Panc1 (cell line): ENCODE data around the gene CACNA1G. TPM values are rescaled to one million over a fixed set of nuclear protein-coding genes. Genes with fewer than 3 reads are reported as not detected.

Experiments
- ATAC-seq: fragments of 200-7000 bp; cut with Tn5 transposase; 2 replicates; pipeline ENCODE4 v1.9.1; 2020; ENCODE audit warnings: mild to moderate bottlenecking, moderate library complexity
- BruUV-seq: library from RNA; stranded (reverse); fragments of 400-500 nt; replicated peaks from 2 replicates; lab custom pipeline; 2021; lab: Mats Ljungman, UMichigan
- CTCF ChIA-PET: fragments of 300-600 bp; sonication (Branson Sonifier 250); formaldehyde crosslinking; loops from one replicate; lab custom pipeline; 2022; ENCODE audit warnings: antibody characterized with exemption; lab: Charles Lee
- POLR2A ChIA-PET: fragments of 300-600 bp; sonication (Branson Sonifier 250); formaldehyde crosslinking; loops from one replicate; lab custom pipeline; 2022; ENCODE audit warnings: antibody characterized with exemption; lab: Charles Lee
- DNase-seq: peaks from one replicate; pipeline ENCODE4 v3.0.0-alpha.2; 2010; ENCODE audit warnings: low read depth, low spot score
- H3K27ac ChIP-seq: 2 replicates; pipeline ENCODE4 v1.5.1; 2011; ENCODE audit warnings: mild to moderate bottlenecking, low read length, inconsistent platforms
- H3K27me3 ChIP-seq: fragments of 200-500 bp; sonication (Bioruptor generic); 2 replicates; pipeline ENCODE4 v1.6.0; 2014; ENCODE audit warnings: low read length, inconsistent platforms; ENCODE audit not compliant: control insufficient read depth, insufficient read depth
- H3K36me3 ChIP-seq: fragments of 200-500 bp; sonication (Bioruptor generic); 2 replicates; pipeline ENCODE4 v1.5.1; 2014; ENCODE audit warnings: inconsistent platforms, mild to moderate bottlenecking, low read length, moderate library complexity; ENCODE audit not compliant: control insufficient read depth, insufficient read depth
- H3K4me1 ChIP-seq: 2 replicates; pipeline ENCODE4 v1.5.1; 2011; ENCODE audit warnings: inconsistent platforms, mild to moderate bottlenecking, low read length, moderate library complexity; ENCODE audit not compliant: control insufficient read depth, insufficient read depth
- H3K4me3 ChIP-seq, 2 experiments: 2 replicates each; pipeline ENCODE4 v1.5.1; 2011 to 2012; ENCODE audit warnings: low read depth in 2 of 2, low read length in 2 of 2, mild to moderate bottlenecking in 2 of 2, inconsistent platforms in 1 of 2, moderate library complexity in 1 of 2
- H3K9me3 ChIP-seq: fragments of 200-500 bp; sonication (Bioruptor generic); 2 replicates; pipeline ENCODE4 v1.5.1; 2014; ENCODE audit warnings: low read depth, mild to moderate bottlenecking, inconsistent platforms, low read length, moderate library complexity; ENCODE audit not compliant: control insufficient read depth, insufficient read depth
- POLR2AphosphoS5 ChIP-seq: IDR thresholded peaks from 2 replicates; pipeline ENCODE4 v1.6.1; 2012; ENCODE audit warnings: mild to moderate bottlenecking, low read depth, low read length, moderate library complexity
- SIN3A ChIP-seq: IDR thresholded peaks from 2 replicates; pipeline ENCODE4 v1.6.1; 2012; ENCODE audit warnings: low read depth, mild to moderate bottlenecking, low read length, moderate library complexity, borderline replicate concordance; ENCODE audit not compliant: insufficient read depth
- TCF7L2 ChIP-seq: IDR thresholded peaks from 2 replicates; pipeline ENCODE4 v1.6.1; 2011; ENCODE audit warnings: mild to moderate bottlenecking, low read depth, low read length, inconsistent platforms
- in situ Hi-C: cut with HindIII; loops from 2 replicates; pipeline ENCODE4 v1.10.0; 2016; ENCODE audit warnings: low sequenced_read_pairs, low pct_unique_long_range_greater_than_20kb
- intact Hi-C: fragments of 100-400 bp; cut with micrococcal nuclease; formaldehyde crosslinking; loops from one replicate; pipeline ENCODE4 v1.10.0; 2022; ENCODE audit not compliant: unreplicated experiment
- total RNA-seq: library from RNA; stranded (reverse); gene quantifications from one replicate; pipeline ENCODE4 v1.2.1, GENCODE V29; 2021; ENCODE audit not compliant: unreplicated experiment
- TF ChIP-seq, protein P1 (sequence below), 2 experiments: IDR thresholded peaks; 2 replicates each; pipeline ENCODE4 v1.6.1; 2011 to 2012; ENCODE audit warnings: low read depth in 2 of 2, control low read depth in 1 of 2, low read length in 1 of 2, mild to moderate bottlenecking in 1 of 2, moderate library complexity in 1 of 2; ENCODE audit not compliant: insufficient read depth in 1 of 2
- TF ChIP-seq, protein P2 (sequence below): fragments of 450-650 bp; IDR thresholded peaks from 2 replicates; pipeline ENCODE4 v1.5.1; 2017; ENCODE audit warnings: mild to moderate bottlenecking

CACNA1G gene
- total RNA-seq, 1 experiment from 2014 or later = 10.0 TPM

- intact Hi-C loops = no loop called here
- H3K36me3 ChIP-seq = no peaks in the 10 kb centered on the region
- no peaks in the 10 kb centered on the region for H3K9me3 ChIP-seq
- BruUV-seq = no TSS peak
- H3K27ac ChIP-seq = peak overlapping the region; percentile 95
- ChIA-PET POLR2A (interaction anchor here (0.6 kb wide), 2 partner anchors 63 to 97 kb away, joined by 3 read pairs; no protein-coding TSS in a partner anchor), CTCF (interaction anchor here (0.5 to 1.2 kb wide), 5 partner anchors 9 to 324 kb away, joined by 3 to 5 read pairs (median 3); partner anchors contain the start of gene TOB1)
- ATAC-seq = peak; percentile 89
- in situ Hi-C loops = no loop called here
- no peaks in the 10 kb centered on the region for H3K27me3 ChIP-seq
- H3K4me1 ChIP-seq = peaks cover 40% of the 10 kb centered on the region
- TF ChIP-seq, protein P1, sequence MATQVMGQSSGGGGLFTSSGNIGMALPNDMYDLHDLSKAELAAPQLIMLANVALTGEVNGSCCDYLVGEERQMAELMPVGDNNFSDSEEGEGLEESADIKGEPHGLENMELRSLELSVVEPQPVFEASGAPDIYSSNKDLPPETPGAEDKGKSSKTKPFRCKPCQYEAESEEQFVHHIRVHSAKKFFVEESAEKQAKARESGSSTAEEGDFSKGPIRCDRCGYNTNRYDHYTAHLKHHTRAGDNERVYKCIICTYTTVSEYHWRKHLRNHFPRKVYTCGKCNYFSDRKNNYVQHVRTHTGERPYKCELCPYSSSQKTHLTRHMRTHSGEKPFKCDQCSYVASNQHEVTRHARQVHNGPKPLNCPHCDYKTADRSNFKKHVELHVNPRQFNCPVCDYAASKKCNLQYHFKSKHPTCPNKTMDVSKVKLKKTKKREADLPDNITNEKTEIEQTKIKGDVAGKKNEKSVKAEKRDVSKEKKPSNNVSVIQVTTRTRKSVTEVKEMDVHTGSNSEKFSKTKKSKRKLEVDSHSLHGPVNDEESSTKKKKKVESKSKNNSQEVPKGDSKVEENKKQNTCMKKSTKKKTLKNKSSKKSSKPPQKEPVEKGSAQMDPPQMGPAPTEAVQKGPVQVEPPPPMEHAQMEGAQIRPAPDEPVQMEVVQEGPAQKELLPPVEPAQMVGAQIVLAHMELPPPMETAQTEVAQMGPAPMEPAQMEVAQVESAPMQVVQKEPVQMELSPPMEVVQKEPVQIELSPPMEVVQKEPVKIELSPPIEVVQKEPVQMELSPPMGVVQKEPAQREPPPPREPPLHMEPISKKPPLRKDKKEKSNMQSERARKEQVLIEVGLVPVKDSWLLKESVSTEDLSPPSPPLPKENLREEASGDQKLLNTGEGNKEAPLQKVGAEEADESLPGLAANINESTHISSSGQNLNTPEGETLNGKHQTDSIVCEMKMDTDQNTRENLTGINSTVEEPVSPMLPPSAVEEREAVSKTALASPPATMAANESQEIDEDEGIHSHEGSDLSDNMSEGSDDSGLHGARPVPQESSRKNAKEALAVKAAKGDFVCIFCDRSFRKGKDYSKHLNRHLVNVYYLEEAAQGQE (IDR thresholded peaks at IDR 0.05; ENCODE audit: insufficient read depth in 1 of 2, low read depth in 2 of 2, low read length in 1 of 2) = 0 out of 4 replicates have a peak, but pooled peaks of 1 of the 2 experiments have one; percentile 10
- TF ChIP-seq POLR2AphosphoS5 = no peak; the same call in 1 of the 2 replicates
- TF ChIP-seq, protein P2, sequence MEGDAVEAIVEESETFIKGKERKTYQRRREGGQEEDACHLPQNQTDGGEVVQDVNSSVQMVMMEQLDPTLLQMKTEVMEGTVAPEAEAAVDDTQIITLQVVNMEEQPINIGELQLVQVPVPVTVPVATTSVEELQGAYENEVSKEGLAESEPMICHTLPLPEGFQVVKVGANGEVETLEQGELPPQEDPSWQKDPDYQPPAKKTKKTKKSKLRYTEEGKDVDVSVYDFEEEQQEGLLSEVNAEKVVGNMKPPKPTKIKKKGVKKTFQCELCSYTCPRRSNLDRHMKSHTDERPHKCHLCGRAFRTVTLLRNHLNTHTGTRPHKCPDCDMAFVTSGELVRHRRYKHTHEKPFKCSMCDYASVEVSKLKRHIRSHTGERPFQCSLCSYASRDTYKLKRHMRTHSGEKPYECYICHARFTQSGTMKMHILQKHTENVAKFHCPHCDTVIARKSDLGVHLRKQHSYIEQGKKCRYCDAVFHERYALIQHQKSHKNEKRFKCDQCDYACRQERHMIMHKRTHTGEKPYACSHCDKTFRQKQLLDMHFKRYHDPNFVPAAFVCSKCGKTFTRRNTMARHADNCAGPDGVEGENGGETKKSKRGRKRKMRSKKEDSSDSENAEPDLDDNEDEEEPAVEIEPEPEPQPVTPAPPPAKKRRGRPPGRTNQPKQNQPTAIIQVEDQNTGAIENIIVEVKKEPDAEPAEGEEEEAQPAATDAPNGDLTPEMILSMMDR = no peak; the same call in 1 of the 2 replicates
- no peak for TF ChIP-seq TCF7L2
- 0 out of 2 replicates have a peak, but pooled peaks have one; percentile 56 for TF ChIP-seq SIN3A
- H3K4me3 ChIP-seq = peak overlapping the region; percentile 59 to 71
- DNase-seq = no peak
These were observed 18.5 kb upstream of the CACNA1G start for GRCh38 chr17:50541716-50542688.

- ATAC-seq = peak; percentile 4
These were observed 17.4 kb upstream of the CACNA1G start for GRCh38 chr17:50542795-50543774.

More at GRCh38 chr17:50542795-50543774, 17.4 kb upstream of the CACNA1G start:
- no peaks in the 10 kb centered on the region for H3K27me3 ChIP-seq
- H3K4me3 ChIP-seq = peak overlapping the region; percentile 59 to 71
- POLR2A ChIA-PET = interaction anchor here (0.6 kb wide), 1 partner anchor 304 kb away, joined by 5 read pairs; no protein-coding TSS in a partner anchor
- CTCF ChIA-PET = interaction anchor here (0.7 to 1.2 kb wide), 5 partner anchors 8 to 152 kb away, joined by 3 to 5 read pairs (median 4); no protein-coding TSS in a partner anchor
- intact Hi-C loops = no loop called here
- peaks cover 49% of the 10 kb centered on the region for H3K4me1 ChIP-seq
- no peaks in the 10 kb centered on the region for H3K36me3 ChIP-seq
- H3K27ac ChIP-seq = peak overlapping the region; percentile 95
- BruUV-seq = no TSS peak
- H3K9me3 ChIP-seq = no peaks in the 10 kb centered on the region
- no peak for TF ChIP-seq POLR2AphosphoS5
- no peak for TF ChIP-seq SIN3A
- no peak for TF ChIP-seq TCF7L2
- TF ChIP-seq, protein P1 (IDR thresholded peaks at IDR 0.05; ENCODE audit: insufficient read depth in 1 of 2, low read depth in 2 of 2, low read length in 1 of 2) = no peak
- TF ChIP-seq, protein P2 = no peak
- DNase-seq = no peak
- in situ Hi-C loops = no loop called here
